ENCODE data around the gene GRIN2A.

The GRIN2A gene

DNA sequence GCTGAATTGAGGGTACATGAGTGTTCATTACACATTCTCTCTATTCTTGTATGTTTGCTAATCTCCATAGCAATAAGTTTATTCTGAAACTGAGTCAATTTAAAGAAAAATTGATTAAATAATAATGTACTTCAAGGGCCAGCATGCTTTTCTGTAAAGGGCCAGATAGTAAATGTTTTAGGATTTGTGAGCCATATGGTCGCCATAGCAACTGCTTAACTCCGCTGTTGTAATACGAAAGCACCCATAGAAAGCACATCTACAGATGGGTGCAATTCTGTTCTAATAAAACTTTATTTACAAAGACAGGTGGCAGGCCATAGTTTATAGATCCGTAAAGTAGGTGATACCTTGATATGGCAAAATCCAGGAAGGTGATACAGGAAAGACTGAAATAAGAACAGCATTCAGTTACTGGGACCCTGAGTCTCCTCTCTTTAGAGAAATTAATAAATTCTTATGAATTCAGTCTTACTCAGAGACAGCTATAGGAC lies 36.6 kb downstream of the GRIN2A start:
- TF ChIP-seq, protein P1, sequence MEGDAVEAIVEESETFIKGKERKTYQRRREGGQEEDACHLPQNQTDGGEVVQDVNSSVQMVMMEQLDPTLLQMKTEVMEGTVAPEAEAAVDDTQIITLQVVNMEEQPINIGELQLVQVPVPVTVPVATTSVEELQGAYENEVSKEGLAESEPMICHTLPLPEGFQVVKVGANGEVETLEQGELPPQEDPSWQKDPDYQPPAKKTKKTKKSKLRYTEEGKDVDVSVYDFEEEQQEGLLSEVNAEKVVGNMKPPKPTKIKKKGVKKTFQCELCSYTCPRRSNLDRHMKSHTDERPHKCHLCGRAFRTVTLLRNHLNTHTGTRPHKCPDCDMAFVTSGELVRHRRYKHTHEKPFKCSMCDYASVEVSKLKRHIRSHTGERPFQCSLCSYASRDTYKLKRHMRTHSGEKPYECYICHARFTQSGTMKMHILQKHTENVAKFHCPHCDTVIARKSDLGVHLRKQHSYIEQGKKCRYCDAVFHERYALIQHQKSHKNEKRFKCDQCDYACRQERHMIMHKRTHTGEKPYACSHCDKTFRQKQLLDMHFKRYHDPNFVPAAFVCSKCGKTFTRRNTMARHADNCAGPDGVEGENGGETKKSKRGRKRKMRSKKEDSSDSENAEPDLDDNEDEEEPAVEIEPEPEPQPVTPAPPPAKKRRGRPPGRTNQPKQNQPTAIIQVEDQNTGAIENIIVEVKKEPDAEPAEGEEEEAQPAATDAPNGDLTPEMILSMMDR (IDR thresholded peaks at IDR 0.05; ENCODE audit: low read depth, low read length, missing control alignments), result no peak
- H3K4me3 ChIP-seq (replicated peaks; ENCODE audit: low read depth, low read length), result no peak overlapping the region

DNA sequence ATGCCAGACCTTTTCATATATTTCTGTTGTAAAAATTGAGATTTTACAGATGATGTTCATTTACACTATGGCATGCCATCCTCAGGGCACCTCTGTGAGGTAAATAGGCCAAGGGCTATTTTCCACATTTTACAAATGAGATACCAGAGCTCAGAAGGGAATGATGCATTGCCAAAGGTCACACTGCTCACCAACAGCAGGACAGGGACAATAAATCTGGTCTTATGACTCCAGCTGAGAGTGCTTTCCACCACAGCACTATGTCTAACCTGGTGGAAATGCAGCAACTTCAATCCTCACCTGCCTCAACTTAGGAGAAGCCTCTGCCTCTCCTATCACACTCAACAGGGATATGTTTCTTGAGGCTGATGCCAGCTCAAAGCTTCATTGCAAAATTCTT lies 40.6 kb downstream of the GRIN2A start:
- TF ChIP-seq, protein P1 (IDR thresholded peaks at IDR 0.05; ENCODE audit: low read depth, low read length, missing control alignments), result no peak
- no peak for DNase-seq (ENCODE audit: extremely low read depth, low read depth)
- no peak overlapping the region for H3K4me3 ChIP-seq (replicated peaks; ENCODE audit: low read depth, low read length)

More for the DNA sequence above, 36.6 kb downstream of the GRIN2A start:
- DNase-seq (ENCODE audit: extremely low read depth, low read depth), result no peak

DNA sequence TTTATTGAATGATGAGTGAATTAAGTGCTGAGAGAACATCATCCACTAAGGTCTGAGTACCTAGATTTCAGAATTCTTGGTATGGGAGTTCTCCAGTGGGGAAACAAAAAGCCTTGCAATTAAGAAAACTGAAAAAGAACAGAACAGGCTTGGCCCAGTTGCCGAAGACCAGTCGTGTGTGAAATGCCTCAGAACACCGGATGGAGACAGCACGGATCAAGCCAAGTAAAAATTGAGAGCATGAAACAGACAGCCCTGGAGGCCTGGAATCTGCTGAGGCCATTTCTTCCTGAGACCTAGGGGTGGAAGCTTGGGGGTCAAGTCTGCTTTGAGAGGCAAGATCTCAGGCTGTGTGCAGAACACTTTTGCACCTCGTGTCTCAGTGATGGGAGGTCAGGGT lies 43.3 kb downstream of the GRIN2A start:
- TF ChIP-seq, protein P1 (IDR thresholded peaks at IDR 0.05; ENCODE audit: low read depth, low read length, missing control alignments), result no peak
- no peak for DNase-seq (ENCODE audit: extremely low read depth, low read depth)
- H3K4me3 ChIP-seq (replicated peaks; ENCODE audit: low read depth, low read length), result no peak overlapping the region

DNA sequence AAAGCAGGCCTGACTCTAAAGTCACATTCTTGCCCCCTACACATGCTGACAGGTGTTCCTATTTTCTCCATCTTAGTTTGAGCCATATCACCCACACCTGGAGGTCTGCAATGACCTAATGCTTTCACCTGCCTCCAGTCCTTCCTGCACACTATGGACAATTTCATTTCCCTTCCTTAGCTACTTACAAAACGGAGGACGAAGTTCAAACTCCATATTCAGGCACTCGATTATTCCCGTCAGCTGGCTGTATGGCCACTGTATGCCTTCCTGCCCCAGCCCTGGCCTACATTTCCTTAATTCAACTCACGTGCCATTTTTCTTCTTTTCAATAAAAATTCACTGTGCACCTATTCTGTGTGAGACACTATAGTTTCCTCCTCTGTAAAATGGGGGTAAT lies 44.9 kb downstream of the GRIN2A start:
- DNase-seq (ENCODE audit: extremely low read depth, low read depth), result no peak
- TF ChIP-seq, protein P1 (IDR thresholded peaks at IDR 0.05; ENCODE audit: low read depth, low read length, missing control alignments), result no peak
- H3K4me3 ChIP-seq (replicated peaks; ENCODE audit: low read depth, low read length), result no peak overlapping the region

DNA sequence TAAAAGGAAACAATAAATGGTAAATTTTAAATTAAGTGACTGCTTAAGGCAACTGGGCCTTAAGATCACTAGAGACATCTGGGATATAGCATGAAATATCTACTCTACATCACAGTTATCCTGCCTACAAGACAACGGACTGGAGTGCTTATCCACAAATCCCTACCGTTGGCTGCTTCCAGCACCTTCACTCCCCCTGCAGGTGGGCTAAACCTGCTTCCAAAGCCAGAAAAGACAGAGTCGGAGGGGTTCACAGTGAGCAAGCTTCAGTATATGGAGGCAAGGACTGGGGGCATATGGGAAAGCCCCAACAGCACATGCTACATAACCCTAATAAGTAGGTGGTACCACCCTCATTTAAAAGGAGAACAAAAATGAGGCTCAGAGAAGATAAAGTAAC lies 45.3 kb downstream of the GRIN2A start:
- TF ChIP-seq, protein P1 (IDR thresholded peaks at IDR 0.05; ENCODE audit: low read depth, low read length, missing control alignments), result no peak
- no peak overlapping the region for H3K4me3 ChIP-seq (replicated peaks; ENCODE audit: low read depth, low read length)
- DNase-seq (ENCODE audit: extremely low read depth, low read depth), result no peak

DNA sequence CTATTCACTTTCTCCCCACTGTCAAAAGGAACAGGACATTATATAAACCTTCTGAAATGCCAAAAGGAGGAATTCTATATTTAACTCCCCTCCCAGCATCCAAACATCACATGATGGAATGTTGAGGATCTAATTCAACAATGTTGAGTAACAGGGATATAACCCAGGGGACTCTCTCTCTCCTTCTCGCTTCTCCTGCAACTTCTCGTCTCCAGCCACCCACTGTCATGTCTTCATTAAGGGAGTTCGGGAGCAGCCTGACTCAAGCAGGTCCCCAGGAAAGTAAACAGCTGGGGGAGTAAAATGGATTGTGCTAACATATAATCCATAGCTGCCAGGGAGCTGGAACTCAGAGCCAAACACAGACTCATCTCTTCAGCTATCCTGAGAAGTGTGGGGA lies 51.7 kb downstream of the GRIN2A start:
- DNase-seq (ENCODE audit: extremely low read depth, low read depth), result no peak
- no peak overlapping the region for H3K4me3 ChIP-seq (replicated peaks; ENCODE audit: low read depth, low read length)
- TF ChIP-seq, protein P1 (IDR thresholded peaks at IDR 0.05; ENCODE audit: low read depth, low read length, missing control alignments), result no peak
